ENCODE data around the gene NAA15.
"Not testable (repeated sequence)": the region's sequence is repeated elsewhere in the genome, so short reads cannot be mapped to it uniquely, and the experiment has no call there.

Gene NAA15

DNA sequence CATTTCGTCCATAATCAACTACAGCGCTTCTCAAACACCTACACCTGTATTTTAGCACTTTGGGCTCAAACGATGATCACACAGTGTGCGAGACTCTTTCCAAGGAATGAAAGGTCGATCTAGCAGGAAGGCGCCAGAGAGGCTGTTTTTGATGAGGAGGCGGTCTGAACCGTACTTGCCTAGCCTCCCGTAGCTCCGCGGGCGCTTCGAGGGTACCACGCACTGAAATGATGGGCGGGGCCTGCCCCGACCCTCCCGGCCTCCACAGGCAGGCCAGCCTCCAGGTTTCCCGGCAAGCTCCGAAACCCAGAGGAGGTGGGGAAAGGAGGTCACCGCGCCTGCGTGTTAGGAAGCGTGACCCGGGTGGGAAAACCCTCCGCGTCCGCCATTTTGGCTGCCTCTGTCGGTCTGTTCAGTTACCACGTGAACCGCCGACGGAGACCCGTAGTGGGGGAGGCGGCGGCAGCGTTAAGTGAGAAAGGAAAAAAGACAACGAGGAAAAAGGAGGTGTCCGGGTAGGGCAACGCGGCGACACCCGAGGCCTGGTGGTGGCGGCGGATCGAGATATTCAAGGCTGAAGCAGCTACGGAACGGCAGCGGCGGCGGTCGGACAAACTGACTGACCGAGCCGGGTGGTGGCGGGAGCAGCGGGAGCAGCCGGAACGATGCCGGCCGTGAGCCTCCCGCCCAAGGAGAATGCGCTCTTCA lies at the start of gene NAA15:
Gene NAA15, plus strand, starts transcription at position 393 of the 708 bp plus-strand sequence. Its CDS starts 273 bp downstream, at position 666.
- DNase-seq (ENCODE audit: low spot score) (peak; percentile 94), FAIRE-seq (no peak)

DNA sequence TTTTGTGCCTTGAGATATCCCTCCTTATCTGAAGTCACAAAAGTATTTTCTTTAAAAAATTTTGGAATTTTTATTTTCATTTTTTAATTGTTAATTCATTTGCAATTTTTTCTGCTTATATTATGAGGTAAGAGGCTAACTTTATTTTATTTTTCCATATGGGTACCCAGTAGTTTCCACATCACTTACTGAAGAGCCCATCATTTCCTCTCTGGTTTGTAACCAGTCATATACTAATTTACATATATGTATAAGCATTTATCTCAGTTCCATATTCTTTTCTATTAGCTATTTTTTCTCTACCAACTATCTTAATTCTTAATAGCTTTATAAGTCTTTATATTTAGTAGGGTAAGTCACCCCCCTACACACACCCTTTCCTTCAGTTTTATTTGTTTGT lies 48.3 kb upstream of the NAA15 start:
- DNase-seq (ENCODE audit: low spot score) (no peak), FAIRE-seq (no peak)

DNA sequence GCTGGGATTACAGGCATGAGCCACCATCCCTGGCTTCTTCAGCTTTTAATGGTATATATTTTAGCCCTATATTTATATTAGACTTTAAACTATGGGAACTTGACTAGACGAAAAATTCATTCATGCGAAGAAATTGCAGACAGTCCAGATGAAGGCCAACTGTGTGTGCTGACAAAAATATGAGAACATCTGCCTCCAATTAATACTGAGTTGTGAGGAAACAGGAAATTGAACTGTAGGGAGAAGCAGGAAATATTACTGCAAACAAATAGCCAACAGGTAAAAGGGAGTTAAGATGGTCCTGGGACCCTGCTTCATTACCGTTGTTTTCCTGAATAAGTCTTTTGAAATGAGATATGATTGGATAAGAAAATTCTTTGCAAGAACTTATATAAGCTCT lies 47.6 kb upstream of the NAA15 start:
- FAIRE-seq (no peak), DNase-seq (ENCODE audit: low spot score) (no peak)

DNA sequence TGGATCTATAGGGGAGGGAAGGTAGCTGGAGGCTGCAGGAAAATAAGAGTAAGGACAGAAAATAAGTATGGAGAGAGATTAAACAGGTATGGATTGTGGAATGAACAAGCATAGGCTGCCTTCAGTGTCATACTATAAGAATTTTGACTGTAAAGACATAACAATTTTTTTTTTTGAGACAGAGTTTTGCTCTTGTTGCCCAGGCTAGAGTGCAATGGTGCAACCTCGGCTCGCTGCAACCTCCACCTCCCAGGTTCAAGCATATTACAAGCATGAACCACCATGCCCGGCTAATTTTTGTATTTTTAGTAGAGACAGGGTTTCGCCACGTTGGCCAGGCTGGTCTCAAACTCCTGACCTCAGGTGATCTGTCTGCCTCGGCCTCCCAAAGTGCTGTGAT lies 45.7 kb upstream of the NAA15 start:
- FAIRE-seq, result not testable (repeated sequence)

DNA sequence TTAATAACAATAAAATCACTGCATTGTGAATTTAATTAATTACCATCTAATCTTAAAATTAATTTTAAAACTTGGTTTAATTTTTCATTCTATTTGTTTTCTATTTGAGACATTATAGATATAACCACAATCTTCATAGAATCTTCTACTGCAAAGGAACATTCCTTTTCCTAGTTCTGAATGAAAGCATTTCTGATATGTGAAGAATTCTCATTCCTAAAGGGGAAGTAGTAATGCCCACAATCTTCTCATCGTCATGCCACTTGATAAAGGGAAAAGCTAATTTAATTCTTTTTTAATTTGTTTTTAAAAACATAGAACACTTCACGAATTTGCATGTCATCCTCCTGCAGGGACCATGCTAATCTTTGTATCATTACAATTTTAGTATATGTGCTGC lies 45.0 kb upstream of the NAA15 start:
- DNase-seq (ENCODE audit: low spot score) (no peak), FAIRE-seq (no peak)

More for the DNA sequence above, 45.7 kb upstream of the NAA15 start:
- not testable (repeated sequence) for DNase-seq (ENCODE audit: low spot score)

DNA sequence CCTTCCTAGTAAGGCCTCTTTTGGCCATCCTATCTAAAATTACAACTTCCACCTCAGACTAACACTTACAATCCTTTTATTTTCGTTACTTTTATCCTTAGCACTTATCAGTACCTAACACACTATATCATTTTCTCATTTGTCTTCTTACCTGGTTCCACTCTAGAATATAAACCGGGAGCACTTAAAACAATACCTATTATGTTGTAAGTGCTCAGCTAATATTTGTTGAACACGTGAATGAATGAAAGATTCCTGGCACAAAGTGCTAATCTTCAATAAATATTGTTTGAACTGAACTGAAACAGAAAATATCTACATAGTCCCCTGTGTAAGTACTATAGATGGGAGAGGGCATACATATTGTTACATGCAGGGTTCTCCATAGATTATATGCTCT lies 35.7 kb upstream of the NAA15 start:
- DNase-seq (ENCODE audit: low spot score) (no peak), FAIRE-seq (no peak)

DNA sequence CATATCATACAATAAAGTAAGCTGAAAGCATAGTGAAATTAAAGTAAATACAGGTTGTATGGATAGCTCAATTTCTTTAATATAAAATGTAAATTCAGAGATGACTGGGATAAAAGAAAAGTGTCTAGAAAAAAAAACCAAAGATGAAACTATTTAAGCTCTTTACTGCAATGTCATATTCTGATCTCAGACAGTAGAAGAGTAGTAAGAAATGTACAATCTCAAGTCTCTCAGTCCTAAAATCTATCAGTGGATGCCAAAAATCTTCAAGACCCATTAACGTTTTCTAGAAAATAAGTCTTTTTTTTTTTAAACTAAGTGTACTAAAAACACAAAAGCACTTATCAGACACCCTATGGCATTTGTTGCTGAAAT lies 35.1 kb upstream of the NAA15 start:
- FAIRE-seq, result no peak

DNA sequence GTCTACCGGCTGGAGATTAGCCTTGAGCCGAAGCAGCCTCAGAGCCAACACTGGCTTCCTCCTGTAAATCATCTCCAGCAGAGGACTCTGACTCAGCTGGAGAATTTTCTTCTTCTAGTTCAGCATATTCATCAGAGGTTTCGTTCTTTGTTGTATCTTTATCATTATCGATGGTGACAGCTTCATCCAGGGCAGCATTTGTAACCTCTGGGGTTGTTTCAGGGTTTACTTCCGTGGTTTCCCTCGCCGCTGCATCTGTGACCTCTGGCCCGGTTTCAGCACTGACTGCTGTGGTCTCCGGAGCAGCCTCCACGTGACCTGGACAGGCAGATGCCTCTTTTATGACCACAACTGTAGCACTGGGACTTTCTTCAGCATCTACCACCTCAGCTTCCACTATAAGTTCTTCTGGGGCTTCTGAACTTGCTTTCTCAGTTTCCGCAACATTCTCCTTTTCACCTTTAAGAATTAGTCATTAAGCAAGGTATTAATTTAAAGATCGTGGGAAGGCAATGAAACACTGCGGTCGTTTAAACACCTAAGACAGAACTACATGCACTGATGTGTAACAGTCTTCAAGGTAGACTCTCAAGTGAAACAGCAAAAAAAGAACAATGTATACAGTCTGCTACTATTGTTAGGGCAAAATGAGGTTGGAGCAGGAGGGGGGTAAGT lies 34.6 kb upstream of the NAA15 start:
- DNase-seq (ENCODE audit: low spot score), result peak; percentile 54
- FAIRE-seq, result no peak

More for the DNA sequence above, 35.1 kb upstream of the NAA15 start:
- DNase-seq (ENCODE audit: low spot score), result no peak

DNA sequence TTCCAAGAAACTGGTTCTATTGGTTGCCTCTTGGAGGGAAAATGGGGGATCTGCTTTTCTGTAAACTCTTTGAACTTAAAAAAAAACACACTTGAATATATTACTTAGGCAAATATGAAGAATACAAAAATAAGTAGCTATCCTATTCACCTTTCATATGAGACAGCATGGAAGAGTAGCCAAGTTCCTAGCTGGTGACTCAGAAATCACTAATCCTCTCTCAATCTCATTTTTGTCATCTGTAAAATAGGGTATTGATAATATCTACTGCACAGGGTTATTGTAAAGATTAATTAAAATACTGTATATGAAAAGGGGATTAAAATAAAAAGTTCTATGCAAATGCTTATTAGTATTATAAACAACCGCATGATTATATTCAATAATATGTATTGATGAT lies 34.0 kb upstream of the NAA15 start:
- FAIRE-seq (no peak), DNase-seq (ENCODE audit: low spot score) (no peak)

DNA sequence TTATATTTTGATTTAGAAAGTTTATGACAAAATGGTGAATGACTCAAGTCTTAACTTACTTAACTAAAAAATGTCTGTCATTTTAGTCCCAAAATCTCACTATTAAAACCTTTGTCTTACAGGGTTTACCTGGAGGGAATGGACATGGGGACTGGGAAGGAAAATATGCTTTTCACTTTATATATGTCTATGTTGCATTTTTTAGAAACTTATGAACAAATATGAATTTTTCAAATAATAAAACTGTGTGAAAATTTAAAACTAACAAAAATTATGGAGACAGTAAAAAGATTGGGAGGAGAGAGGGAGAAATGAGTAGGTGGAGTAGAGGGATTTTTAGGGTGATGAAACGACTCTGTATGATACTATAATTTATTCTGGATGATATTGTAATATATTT lies 27.5 kb upstream of the NAA15 start:
- no peak for FAIRE-seq

DNA sequence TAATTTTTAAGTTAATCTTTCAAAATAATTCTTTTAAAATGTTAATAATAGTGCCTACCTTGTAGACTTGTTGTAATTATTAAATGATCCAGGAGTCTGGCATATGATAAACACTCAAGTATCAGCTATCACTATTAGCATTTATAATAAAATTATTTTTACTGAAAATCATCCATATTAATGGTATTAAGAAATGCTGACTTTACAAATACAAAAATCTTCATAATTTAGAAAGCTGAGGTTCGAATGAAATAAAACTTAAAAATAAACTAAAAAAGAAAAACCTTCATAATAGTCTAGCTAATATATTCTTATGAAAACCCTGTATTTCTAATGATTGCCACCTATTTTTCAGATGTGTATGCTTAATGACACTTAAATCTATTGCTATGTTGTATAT lies 26.5 kb upstream of the NAA15 start:
- DNase-seq (ENCODE audit: low spot score) (no peak), FAIRE-seq (no peak)

More for the DNA sequence above, 27.5 kb upstream of the NAA15 start:
- DNase-seq (ENCODE audit: low spot score), result no peak

DNA sequence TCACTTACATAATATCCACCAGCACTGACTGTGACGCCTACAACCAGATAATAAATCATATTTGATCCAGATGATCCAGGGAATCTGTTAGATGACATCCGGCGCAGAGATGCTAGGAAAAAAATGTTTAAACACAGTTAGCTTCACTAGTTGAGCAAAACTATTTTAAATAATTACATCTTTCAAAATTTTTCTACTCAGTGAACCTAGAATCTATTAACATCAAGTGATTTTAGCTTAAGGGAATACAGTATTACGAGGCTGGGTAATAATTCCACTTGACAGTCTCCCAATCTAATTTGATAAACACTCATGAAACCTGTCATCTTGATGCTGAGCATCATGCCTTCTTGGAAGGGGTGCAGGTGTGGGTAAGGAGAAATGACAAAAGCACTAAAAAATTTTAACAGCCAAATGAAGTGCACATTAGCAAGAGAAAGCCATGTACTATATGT lies 26.0 kb upstream of the NAA15 start:
- DNase-seq (ENCODE audit: low spot score) (no peak), FAIRE-seq (no peak)

DNA sequence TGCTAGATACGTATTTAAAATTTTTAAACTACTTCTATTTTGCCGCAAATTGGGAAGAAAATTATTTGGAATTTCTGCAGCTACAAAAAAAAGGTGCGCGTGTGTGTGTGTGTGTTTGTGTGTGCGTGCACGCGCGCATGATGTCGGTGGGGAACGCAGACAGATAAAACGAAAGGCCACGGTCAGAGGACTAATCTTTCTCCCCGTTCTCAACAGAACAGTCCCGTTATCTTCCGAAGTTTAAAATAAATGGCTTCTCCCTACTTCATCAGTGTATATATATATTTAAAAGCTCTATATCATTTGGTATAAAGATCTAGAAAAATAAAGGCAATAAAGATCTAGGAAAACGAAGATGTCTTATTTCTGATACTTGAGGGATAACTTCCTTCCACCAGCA lies 22.8 kb upstream of the NAA15 start:
- no peak for FAIRE-seq

DNA sequence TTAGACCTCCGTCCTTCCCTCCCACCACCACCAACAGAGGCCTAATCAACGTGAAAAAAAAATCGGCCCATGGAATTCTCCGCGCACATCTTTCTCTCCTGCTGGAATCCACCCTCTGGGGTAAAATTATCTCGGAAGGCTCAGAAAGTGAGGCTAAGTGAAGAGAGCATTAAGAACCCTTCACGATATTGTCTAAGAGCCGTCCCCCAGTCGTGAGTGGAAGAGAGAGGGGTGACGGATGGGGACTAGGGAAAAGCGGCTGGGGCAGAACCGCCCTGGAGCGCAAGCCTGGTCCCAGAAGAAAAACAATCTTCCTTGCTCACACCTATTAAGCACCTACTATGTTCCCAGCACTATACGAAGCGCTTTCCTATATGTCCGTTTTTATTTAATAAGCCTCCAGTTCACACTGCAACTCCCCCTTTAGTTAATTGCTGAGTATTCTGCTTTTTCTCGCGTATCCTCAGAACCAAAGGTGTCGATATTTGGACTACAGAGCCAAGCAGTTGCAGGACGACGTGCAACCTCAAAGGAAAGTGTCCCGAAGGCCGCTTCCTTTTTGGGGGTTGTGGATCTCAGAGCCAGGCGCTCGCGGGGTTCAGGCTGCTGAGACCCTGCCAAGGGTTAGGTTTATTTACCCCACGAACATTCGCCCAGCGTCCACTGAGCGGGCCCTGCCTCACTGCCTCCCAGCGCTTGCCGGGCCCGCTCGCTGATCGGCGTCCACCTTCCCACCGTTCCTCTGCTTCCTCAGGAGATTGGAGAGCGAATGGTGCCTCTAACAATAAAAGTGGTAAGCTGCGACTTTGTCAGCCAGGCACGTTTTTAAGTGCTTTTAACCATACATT lies 22.2 kb upstream of the NAA15 start:
- no peak for FAIRE-seq
- no peak for DNase-seq (ENCODE audit: low spot score)

More for the DNA sequence above, 22.8 kb upstream of the NAA15 start:
- no peak for DNase-seq (ENCODE audit: low spot score)

DNA sequence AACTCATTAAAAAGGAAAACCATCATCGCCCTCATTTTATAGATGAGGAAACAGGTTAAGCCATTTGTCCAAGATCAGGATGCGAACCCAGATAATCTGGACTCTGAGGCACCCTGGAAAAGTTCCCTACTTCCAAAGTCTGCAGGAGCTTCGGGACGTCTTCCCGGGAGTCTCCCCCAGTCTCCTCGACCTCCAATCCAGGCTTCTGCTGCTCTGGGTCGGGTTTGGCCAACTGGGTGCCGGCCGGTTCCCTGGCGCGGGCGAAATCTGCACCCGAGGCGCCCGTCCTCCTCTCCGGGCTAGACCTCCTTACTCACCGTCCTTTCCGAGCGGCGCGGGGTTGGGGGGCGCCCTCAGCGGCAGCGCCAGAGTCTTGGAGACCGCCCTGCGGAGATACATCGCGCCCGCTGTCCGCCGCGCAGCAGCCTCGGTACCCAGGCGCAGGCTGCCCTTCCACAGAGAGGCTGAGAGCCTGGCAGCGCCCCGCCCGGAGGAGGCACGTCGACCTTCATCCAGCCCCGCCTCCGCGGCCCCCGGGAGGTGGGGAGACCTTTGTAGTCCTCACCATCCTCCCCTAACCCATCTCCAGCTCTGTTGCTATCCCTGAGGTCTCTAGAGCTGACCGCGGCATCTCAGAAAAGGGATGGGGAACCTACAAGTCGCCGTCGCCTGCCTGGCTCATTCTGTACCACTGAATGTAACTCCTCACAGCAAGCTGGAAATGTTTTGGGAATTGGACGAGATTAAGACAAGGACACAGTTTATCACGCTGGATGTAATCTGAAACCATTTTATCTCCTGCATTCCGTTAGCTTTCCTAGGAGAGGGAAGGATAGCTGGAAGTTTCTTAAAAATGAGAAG lies 21.3 kb upstream of the NAA15 start, which contains the start of gene MGARP:
Gene MGARP, minus strand, starts transcription at position 466 of the 861 bp plus-strand sequence. Its CDS starts 67 bp downstream, at position 399.
- FAIRE-seq, result no peak

DNA sequence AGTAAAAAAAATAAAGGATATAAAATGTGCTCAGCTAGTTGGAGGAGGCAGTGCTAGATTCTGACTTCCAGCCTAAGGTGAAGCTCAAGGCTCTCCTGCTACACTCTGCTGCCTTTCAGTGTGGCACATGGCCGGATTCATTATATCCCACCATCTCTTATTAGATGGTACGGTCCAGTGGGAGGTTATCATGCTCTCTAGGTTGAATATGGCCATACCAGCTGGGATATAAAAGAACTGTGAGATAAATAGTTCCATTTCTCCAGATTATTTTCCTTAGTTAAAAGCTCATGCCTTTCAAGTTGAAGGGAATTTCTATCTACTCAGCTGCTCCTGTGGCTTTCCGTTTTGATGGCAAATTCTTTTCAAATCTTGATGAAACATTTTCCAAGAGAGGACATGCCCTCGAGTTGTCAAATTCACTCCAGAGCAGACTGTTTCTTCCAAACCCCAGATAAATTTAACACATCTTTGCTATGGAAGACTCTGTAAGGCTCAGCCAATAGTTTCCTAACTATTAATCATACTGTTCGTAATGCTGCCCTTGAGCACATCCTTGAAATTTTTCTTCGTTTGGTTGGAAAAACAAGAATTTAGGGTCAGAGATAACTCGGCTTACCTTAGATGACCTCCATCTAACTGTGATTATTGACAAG lies 19.1 kb upstream of the NAA15 start:
- no peak for DNase-seq (ENCODE audit: low spot score)
- no peak for FAIRE-seq

More for the DNA sequence above, 21.3 kb upstream of the NAA15 start, which contains the start of gene MGARP:
- DNase-seq (ENCODE audit: low spot score), result no peak

DNA sequence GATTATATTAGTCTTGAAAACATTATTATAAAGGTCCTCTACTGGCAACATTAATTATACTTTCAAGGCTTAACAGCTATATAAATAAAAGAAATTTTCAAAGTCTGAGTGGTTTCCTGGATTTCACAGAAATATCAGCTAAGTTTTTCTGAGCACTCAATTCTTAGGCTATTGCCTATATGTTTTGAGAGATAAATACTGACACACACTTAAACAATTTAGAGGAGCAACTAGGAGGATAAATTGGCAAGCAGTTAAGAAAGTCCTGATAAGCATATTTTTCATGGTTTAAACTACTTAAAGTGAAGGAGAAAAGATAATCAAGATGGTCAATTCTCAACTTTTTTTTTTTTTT lies 18.6 kb upstream of the NAA15 start:
- DNase-seq (ENCODE audit: low spot score) (no peak), FAIRE-seq (no peak)

DNA sequence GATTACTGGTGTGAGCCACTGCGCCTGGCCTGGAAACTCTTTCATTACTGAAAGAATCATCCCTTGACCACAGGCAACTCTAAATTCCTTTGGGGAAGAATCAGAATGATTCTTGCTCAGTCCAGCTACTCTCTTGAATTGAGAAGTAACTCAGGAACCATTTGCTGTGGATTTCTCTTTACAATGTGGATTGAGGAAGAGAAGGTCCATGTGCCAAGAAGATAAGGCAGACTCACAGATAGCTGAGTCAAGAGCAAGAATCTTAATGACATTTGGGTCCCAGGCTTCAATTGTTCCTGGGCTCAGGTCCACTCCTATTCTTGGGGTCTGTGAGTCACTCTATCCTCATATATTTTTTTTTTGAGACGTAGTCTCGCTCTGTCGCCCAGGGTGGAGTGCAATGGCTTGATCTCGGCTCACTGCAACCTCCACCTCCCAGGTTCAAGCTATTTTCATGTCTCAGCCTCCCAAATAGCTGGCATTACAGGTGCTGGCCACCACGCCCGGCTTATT lies 15.1 kb upstream of the NAA15 start:
- FAIRE-seq (no peak), DNase-seq (ENCODE audit: low spot score) (no peak)

DNA sequence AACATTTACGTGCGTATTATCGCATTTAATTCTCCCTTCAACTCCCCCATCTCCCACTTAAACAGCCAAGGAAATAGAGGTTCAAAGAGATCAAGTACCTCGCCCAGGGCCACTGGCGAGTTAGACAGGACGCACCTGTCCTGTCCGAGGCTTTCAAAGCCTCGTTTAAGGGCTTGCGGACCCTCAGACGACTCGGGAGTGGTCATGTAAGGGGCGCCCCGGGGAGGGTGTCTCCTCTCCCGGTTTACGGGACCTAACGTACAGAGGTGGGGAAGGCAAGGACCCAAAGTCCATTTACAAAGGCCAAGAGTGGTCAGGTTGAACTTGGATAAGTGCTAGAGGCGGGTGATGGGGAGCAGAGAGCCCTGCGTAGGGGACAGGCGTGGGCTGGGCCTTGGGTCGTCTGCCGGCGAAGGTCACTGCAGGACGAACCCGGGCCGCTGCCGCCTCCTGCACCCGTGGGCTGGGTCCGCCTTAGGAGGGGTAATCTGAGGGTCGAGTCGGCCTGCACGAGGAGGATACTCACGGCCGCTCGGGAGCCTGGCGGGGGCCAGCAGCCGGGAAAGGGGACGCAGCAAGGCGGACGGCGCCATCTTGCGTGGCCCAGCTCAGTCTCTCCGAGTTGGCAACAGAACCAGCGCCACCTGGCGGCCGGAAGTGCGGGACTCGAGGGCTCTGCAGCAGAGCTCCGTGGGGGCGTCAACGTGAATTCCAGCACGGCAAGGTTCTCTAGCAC lies 5.9 kb upstream of the NAA15 start:
- no peak for FAIRE-seq

DNA sequence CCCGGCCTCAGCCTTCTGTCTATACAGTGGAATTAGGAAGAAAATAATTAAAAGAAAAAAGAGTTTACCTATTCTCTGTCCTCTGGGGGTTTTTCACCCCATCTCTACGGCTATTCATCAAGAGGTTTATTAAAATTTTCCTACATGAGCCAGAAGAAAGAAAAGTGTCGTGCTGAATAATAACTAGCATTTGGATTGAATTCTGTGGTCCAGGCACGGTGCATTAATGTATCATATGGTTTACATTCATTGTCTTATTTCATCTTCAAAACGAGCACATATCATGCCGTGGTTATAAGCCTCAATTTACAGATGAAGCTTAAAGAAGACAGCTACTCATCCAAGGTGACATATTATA lies 5.4 kb upstream of the NAA15 start:
- FAIRE-seq, result no peak
- DNase-seq (ENCODE audit: low spot score), result no peak

More for the DNA sequence above, 5.9 kb upstream of the NAA15 start:
- DNase-seq (ENCODE audit: low spot score), result peak; percentile 86

All from urothelium cell line (cell line).